H1 (cell line): ENCODE measurements around the gene CUTC. TPM values are rescaled to one million over a fixed set of nuclear protein-coding genes. Genes with fewer than 3 reads are reported as not detected.

Experiments used
- CTCF ChIA-PET: fragments of 300-600 bp; sonication (Branson Sonifier 250); formaldehyde crosslinking; loops from one replicate; lab custom pipeline; 2021; ENCODE audit not compliant: partially characterized antibody; lab: Charles Lee
- POLR2A ChIA-PET: fragments of 300-600 bp; sonication (Branson Sonifier 250); formaldehyde crosslinking; loops from one replicate; lab custom pipeline; 2021; ENCODE audit warnings: inconsistent platforms; ENCODE audit not compliant: partially characterized antibody; lab: Charles Lee
- DNase-seq, 2 experiments: peaks; one replicate each; pipeline versions ENCODE4 v3.0.0 to v3.0.0-alpha.2; 2010 to 2022; ENCODE audit warnings: low spot score in 2 of 2, low read depth in 1 of 2, mixed read lengths in 1 of 2
- FAIRE-seq: peaks from 2 replicates; lab custom pipeline; 2011; peaks lifted over from hg19 to GRCh38; lab: Jason Lieb, UNC
- H2AFZ ChIP-seq: 2 replicates; pipeline ENCODE4 v1.8.1; 2012; ENCODE audit warnings: low read length, inconsistent platforms
- H2AK5ac ChIP-seq: 2 replicates; pipeline ENCODE4 v1.6.1; 2013; ENCODE audit warnings: low read depth, low read length
- H2BK120ac ChIP-seq: replicated peaks from 2 replicates; pipeline ENCODE3; 2013; ENCODE audit warnings: low read depth, low read length, inconsistent platforms
- H2BK12ac ChIP-seq: 2 replicates; pipeline ENCODE4 v1.6.1; 2013; ENCODE audit warnings: low read depth, low read length
- H2BK15ac ChIP-seq: 2 replicates; pipeline ENCODE4 v1.6.1; 2013; ENCODE audit warnings: low read length
- H2BK20ac ChIP-seq: 2 replicates; pipeline ENCODE4 v1.6.1; 2013; ENCODE audit warnings: low read length
- H2BK5ac ChIP-seq: 2 replicates; pipeline ENCODE4 v1.6.1; 2013; ENCODE audit warnings: low read depth, low read length
- H3K14ac ChIP-seq: 2 replicates; pipeline ENCODE4 v1.6.1; 2013; ENCODE audit warnings: inconsistent platforms; ENCODE audit not compliant: insufficient read length
- H3K18ac ChIP-seq: 2 replicates; pipeline ENCODE4 v1.6.1; 2013; ENCODE audit warnings: low read length; ENCODE audit errors: extremely low read depth
- H3K23ac ChIP-seq: 2 replicates; pipeline ENCODE4 v1.6.1; 2013; ENCODE audit warnings: inconsistent platforms; ENCODE audit not compliant: insufficient read length
- H3K23me2 ChIP-seq: 2 replicates; pipeline ENCODE4 v1.6.1; 2013; ENCODE audit warnings: low read depth, low read length
- H3K27ac ChIP-seq: 2 replicates; pipeline ENCODE4 v1.6.1; 2011; ENCODE audit warnings: low read depth, low read length, inconsistent platforms
- H3K27me3 ChIP-seq, 4 experiments: replicated peaks in 1 of 4; 1 replicate in 1 of 4; 2 replicates in 3 of 4; pipeline versions ENCODE4 v1.6.1 to v1.8.1; 2011 to 2013; ENCODE audit warnings: low read length in 3 of 4, mild to moderate bottlenecking in 3 of 4, inconsistent platforms in 2 of 4, mixed read lengths in 2 of 4, moderate library complexity in 1 of 4; ENCODE audit not compliant: control insufficient read depth in 3 of 4, insufficient read depth in 3 of 4; ENCODE audit errors: extremely low read depth in 1 of 4
- H3K36me3 ChIP-seq, 4 experiments: 2 replicates each; pipeline versions ENCODE4 v1.6.1 to v1.8.1; 2011 to 2013; ENCODE audit warnings: mild to moderate bottlenecking in 4 of 4, low read length in 3 of 4, moderate library complexity in 2 of 4, control low read depth in 1 of 4, inconsistent platforms in 1 of 4; ENCODE audit not compliant: insufficient read depth in 4 of 4, control insufficient read depth in 2 of 4
- H3K4ac ChIP-seq: replicated peaks from 2 replicates; pipeline ENCODE3; 2013; ENCODE audit warnings: low read length, low read depth, mixed read lengths, inconsistent platforms; ENCODE audit not compliant: insufficient read length
- H3K4me1 ChIP-seq, 4 experiments: replicated peaks in 1 of 4; 1 replicate in 1 of 4; 2 replicates in 3 of 4; pipeline versions ENCODE4 v1.6.1 to v1.8.1; 2011 to 2013; ENCODE audit warnings: low read length in 3 of 4, inconsistent platforms in 2 of 4, mixed read lengths in 1 of 4; ENCODE audit not compliant: insufficient read depth in 4 of 4, control insufficient read depth in 3 of 4
- H3K4me2 ChIP-seq, 2 experiments: 2 replicates each; pipeline versions ENCODE4 v1.6.1 to v1.8.1; 2011 to 2013; ENCODE audit warnings: low read depth in 2 of 2, low read length in 2 of 2, control low read depth in 1 of 2, inconsistent platforms in 1 of 2, mild to moderate bottlenecking in 1 of 2; ENCODE audit not compliant: insufficient read depth in 1 of 2
- H3K4me3 ChIP-seq, 4 experiments: fragments of 200-600, 300-600 bp in 1 of 4; sonication (generic), shearing (Covaris generic), sonication (Bioruptor Twin) in 1 of 4; 2 replicates each; pipeline versions ENCODE4 v1.5.1 to v1.8.1; 2011 to 2016; ENCODE audit warnings: low read length in 4 of 4, low read depth in 3 of 4, control low read depth in 2 of 4, inconsistent platforms in 2 of 4, mild to moderate bottlenecking in 2 of 4, mixed read lengths in 1 of 4, moderate library complexity in 1 of 4; ENCODE audit not compliant: insufficient read depth in 2 of 4; ENCODE audit errors: extremely low read depth in 1 of 4
- H3K56ac ChIP-seq: replicated peaks from 2 replicates; pipeline ENCODE3; 2013; ENCODE audit warnings: low read depth, mild to moderate bottlenecking, mixed read lengths, low read length, inconsistent platforms; ENCODE audit not compliant: insufficient read length
- H3K79me1 ChIP-seq: 2 replicates; pipeline ENCODE4 v1.6.1; 2013; ENCODE audit warnings: low read depth, low read length, control low read depth
- H3K79me2 ChIP-seq, 2 experiments: 2 replicates each; pipeline versions ENCODE4 v1.6.1 to v1.8.1; 2012 to 2013; ENCODE audit warnings: low read length in 2 of 2, mild to moderate bottlenecking in 2 of 2, inconsistent platforms in 1 of 2; ENCODE audit not compliant: insufficient read depth in 2 of 2, control insufficient read depth in 1 of 2
- H3K9ac ChIP-seq, 4 experiments: replicated peaks in 1 of 4; 1 replicate in 1 of 4; 2 replicates in 3 of 4; pipeline versions ENCODE4 v1.6.1 to v1.8.1; 2011 to 2013; ENCODE audit warnings: low read depth in 3 of 4, low read length in 3 of 4, control low read depth in 2 of 4, mild to moderate bottlenecking in 2 of 4, moderate library complexity in 2 of 4, inconsistent platforms in 1 of 4; ENCODE audit errors: extremely low read depth in 1 of 4
- H3K9me3 ChIP-seq, 2 experiments: 2 replicates each; pipeline versions ENCODE4 v1.6.1 to v1.8.1; 2012 to 2013; ENCODE audit warnings: mild to moderate bottlenecking in 2 of 2, moderate library complexity in 2 of 2, control low read depth in 1 of 2, inconsistent platforms in 1 of 2, low read depth in 1 of 2, low read length in 1 of 2, mixed read lengths in 1 of 2; ENCODE audit not compliant: insufficient read depth in 2 of 2
- H4K20me1 ChIP-seq, 2 experiments: replicated peaks in 1 of 2; 2 replicates each; pipeline versions ENCODE3 to v1.8.1; 2011 to 2013; ENCODE audit warnings: inconsistent platforms in 2 of 2, low read length in 2 of 2, mild to moderate bottlenecking in 1 of 2; ENCODE audit not compliant: insufficient read depth in 2 of 2, control insufficient read depth in 1 of 2
- H4K5ac ChIP-seq: 2 replicates; pipeline ENCODE4 v1.6.1; 2013; ENCODE audit warnings: low read length, low read depth, mixed read lengths, inconsistent platforms; ENCODE audit not compliant: insufficient read length
- H4K8ac ChIP-seq: 2 replicates; pipeline ENCODE4 v1.8.0; 2013; ENCODE audit warnings: mild to moderate bottlenecking, moderate library complexity, low read length, inconsistent platforms; ENCODE audit not compliant: insufficient read depth; ENCODE audit errors: extremely low read depth
- H4K91ac ChIP-seq: replicated peaks from 2 replicates; pipeline ENCODE3; 2013; ENCODE audit warnings: low read length, mixed read lengths, inconsistent platforms; ENCODE audit not compliant: insufficient read length
- HDAC2 ChIP-seq, 2 experiments: fragments of 300-600 bp in 1 of 2; sonication (generic) in 1 of 2; IDR thresholded peaks; 2 replicates each; pipeline ENCODE4 v1.6.1; 2011 to 2012; ENCODE audit warnings: low read depth in 2 of 2, low read length in 2 of 2, mild to moderate bottlenecking in 2 of 2, moderate library complexity in 2 of 2, borderline replicate concordance in 1 of 2, inconsistent platforms in 1 of 2
- HDAC6 ChIP-seq: IDR thresholded peaks from one replicate; pipeline ENCODE4 v1.7.1; 2012; ENCODE audit warnings: low read depth, mild to moderate bottlenecking, inconsistent platforms, low read length, moderate library complexity
- SIN3A ChIP-seq, 2 experiments: IDR thresholded peaks in 1 of 2; conservative IDR thresholded peaks in 1 of 2; 2 replicates each; pipeline ENCODE4 v1.6.1; 2011 to 2012; ENCODE audit warnings: low read length in 2 of 2, improper control_type of control experiment in 1 of 2, low read depth in 1 of 2, mild to moderate bottlenecking in 1 of 2
- SP2 ChIP-seq: IDR thresholded peaks from 2 replicates; pipeline ENCODE4 v1.6.1; 2012; ENCODE audit warnings: mild to moderate bottlenecking, low read length, inconsistent platforms
- WGBS, 2 experiments: shearing (Covaris generic) in 1 of 2; methylation state at CpG; one replicate each; pipeline versions ENCODE4 v1.1.6 to v1.1.7; 2013 to 2015; ENCODE audit warnings: low lambda C conversion rate in 2 of 2, mixed read lengths in 2 of 2, inconsistent platforms in 1 of 2, low coverage in 1 of 2, missing lambda C conversion rate in 1 of 2; ENCODE audit not compliant: insufficient replicate concordance in 2 of 2, insufficient coverage in 1 of 2, insufficient read length in 1 of 2; ENCODE audit errors: extremely low coverage in 1 of 2, missing lambda C conversion rate in 1 of 2; 5-methylcytosine and 5-hydroxymethylcytosine counted together
- polyA plus RNA-seq, 7 experiments: library from polyadenylated mRNA; depleted of rRNA in 3 of 7; stranded (reverse) in 5 of 7; unstranded in 2 of 7; fragments of >200 nt in 5 of 7; fragments of 200-250 nt in 2 of 7; gene quantifications; 1 replicate in 5 of 7; 2 replicates in 1 of 7; 4 replicates in 1 of 7; pipeline versions ENCODE4 v1.2.1 to v1.2.3, GENCODE V29; 2011 to 2013; ENCODE audit warnings: missing spikeins in 2 of 7, mixed read lengths in 2 of 7
- total RNA-seq: library from RNA; stranded (reverse); fragmentation: NEBNext Ultra II Directional; extraction: Animal tissue kit (Norgen Biotek cat#: 25700); gene quantifications from 2 replicates; pipeline ENCODE4 v1.2.1, GENCODE V29; 2021
- TF ChIP-seq, protein P1 (sequence below): IDR thresholded peaks from 2 replicates; pipeline ENCODE4 v1.6.1; 2012; ENCODE audit warnings: inconsistent platforms

Gene CUTC
- total and polyA plus RNA-seq, 2 of the 8 experiments (the other 6 are each of a cell fraction or from before 2014, with no cell fraction given), result 25.3 to 25.6 TPM

DNA sequence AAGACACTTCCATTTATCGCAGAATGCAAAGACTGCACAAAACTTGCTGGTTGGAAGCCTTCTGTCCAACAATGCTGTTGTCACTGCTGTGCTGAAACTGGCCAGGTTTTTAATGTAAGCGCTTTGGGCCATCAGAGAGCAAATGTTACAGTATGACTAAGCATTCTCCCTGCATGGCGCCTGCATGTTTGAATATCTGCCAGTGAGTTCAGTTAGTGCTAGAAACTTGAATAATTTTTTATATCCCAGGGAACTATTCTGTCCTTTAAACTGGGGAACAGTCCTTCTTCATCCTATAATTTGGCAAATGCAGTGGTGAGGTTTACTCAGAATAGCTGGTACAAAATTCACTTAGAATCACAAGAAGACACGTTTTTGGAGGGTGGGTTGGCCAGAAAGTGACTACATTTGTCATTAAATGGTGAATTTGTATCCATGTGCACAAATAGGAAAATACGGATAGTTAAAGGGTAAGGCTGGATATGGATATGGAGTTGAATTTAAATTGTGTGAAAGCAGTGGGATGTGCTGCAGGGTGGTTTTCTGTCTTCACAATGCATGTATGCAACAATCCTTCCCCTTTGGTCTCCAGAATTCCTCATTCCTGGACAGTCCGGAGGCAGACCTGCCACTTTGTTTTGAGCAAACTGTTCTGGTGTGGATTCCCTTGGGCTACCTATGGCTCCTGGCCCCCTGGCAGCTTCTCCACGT is 52.1 kb downstream of the CUTC start:
- Histone ChIP-seq H4K91ac (no peak overlapping the region), H2AFZ (no peak overlapping the region), H3K36me3 (no peaks in the 10 kb centered on the region), H2BK5ac (no peak overlapping the region), H3K4ac (no peak overlapping the region), H3K79me1 (no peaks in the 10 kb centered on the region), H3K27ac (no peak overlapping the region), H4K8ac (no peak overlapping the region), H3K9me3 (no peaks in the 10 kb centered on the region), H3K18ac (no peak overlapping the region), H4K5ac (no peak overlapping the region), H3K23ac (no peak overlapping the region), H2BK20ac (no peak overlapping the region), H4K20me1 (no peaks in the 10 kb centered on the region), H3K4me2 (no peak overlapping the region), H3K23me2 (no peaks in the 10 kb centered on the region), H3K56ac (no peak overlapping the region), H3K27me3 (no peaks in the 10 kb centered on the region; a peak in 1 of 7 replicates), H3K4me3 (no peak overlapping the region), H2BK15ac (no peak overlapping the region), H3K14ac (no peak overlapping the region), H3K79me2 (no peaks in the 10 kb centered on the region), H3K4me1 (peaks cover 0 to 12% (median 5%) of the 10 kb centered on the region in 4 experiments; a peak in 5 of 7 replicates), H3K9ac (no peak overlapping the region), H2AK5ac (no peak overlapping the region), H2BK120ac (no peak overlapping the region), H2BK12ac (no peak overlapping the region)
- ChIA-PET POLR2A (interaction anchor here (1.0 kb wide), 1 partner anchor 15 kb away, joined by 3 read pairs; no protein-coding TSS in a partner anchor), CTCF (interaction anchor here (1.1 kb wide), 1 partner anchor 10 kb away, joined by 4 read pairs; no protein-coding TSS in a partner anchor)
- DNase-seq, result no peak
- no peak for FAIRE-seq
- 82 to 100% methylated on average over 1 to 7 of the region's 7 CpGs for WGBS, 2 experiments
- TF ChIP-seq HDAC2 (IDR thresholded peaks at IDR 0.05; ENCODE audit: borderline replicate concordance in 1 of 2, low read depth in 2 of 2, low read length in 2 of 2) (no peak), HDAC6 (no peak), SIN3A (conservative IDR thresholded peaks at IDR 0.05 in 1 of 2, IDR thresholded peaks at IDR 0.05 in 1 of 2; ENCODE audit: low read depth in 1 of 2, low read length in 2 of 2) (no peak), SP2 (no peak)
- TF ChIP-seq, protein P1, sequence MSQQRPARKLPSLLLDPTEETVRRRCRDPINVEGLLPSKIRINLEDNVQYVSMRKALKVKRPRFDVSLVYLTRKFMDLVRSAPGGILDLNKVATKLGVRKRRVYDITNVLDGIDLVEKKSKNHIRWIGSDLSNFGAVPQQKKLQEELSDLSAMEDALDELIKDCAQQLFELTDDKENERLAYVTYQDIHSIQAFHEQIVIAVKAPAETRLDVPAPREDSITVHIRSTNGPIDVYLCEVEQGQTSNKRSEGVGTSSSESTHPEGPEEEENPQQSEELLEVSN, result no peak
